Epithelial cell of proximal tubule (primary cell): ENCODE measurements around the gene NELL2. TPM values are rescaled to one million over a fixed set of nuclear protein-coding genes. Genes with fewer than 3 reads are reported as not detected.

Source experiments
- DNase-seq: peaks from one replicate; pipeline ENCODE4 v3.0.0-alpha.2; 2011; ENCODE audit warnings: low read depth
- H3K4me3 ChIP-seq: 2 replicates; pipeline ENCODE4 v1.5.1; 2011; ENCODE audit warnings: low read depth, mild to moderate bottlenecking, low read length
- total RNA-seq: library from RNA; depleted of rRNA; stranded (reverse); fragments of >200 nt; gene quantifications from 2 replicates; pipeline ENCODE4 v1.2.3, GENCODE V29; 2015
- TF ChIP-seq, protein P1 (sequence below): conservative IDR thresholded peaks from 2 replicates; pipeline ENCODE4 v1.5.1; 2012; ENCODE audit warnings: low read depth, mild to moderate bottlenecking, low read length

Gene NELL2
- total RNA-seq, 1 donor from 2014 or later = 0.46 TPM

DNA sequence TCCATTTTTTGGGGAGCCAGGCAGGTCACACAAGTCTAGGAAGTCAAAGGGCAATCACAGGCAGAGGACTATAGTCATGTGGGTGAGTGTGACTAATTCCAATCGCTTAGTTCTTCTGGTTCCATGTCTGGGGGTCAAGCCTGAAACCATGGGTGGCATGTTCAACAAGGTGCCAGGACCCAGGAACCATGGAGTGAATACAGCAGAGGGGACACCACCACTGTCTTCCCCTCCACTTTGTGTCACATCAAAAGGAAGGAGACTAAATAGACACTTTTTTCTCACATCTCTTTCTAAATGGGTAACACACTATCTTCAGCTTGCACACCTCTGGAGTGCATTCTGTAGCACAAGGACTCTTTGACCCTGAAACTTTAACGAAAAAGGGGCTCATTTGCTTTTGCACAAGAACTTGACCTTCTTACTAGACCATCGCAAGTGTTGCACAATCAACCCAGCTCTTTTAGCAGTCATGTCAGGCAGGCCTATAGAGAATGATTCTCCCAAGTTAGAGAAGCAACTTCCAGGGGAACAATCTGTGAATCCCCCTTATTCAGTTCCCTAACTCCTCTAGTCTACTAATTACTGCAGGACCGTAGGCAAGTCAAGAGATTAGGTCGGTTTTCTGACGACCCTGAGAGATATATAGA is 398.7 kb downstream of the NELL2 start:
- H3K4me3 ChIP-seq = no peak overlapping the region
- no peak for DNase-seq
- TF ChIP-seq, protein P1, sequence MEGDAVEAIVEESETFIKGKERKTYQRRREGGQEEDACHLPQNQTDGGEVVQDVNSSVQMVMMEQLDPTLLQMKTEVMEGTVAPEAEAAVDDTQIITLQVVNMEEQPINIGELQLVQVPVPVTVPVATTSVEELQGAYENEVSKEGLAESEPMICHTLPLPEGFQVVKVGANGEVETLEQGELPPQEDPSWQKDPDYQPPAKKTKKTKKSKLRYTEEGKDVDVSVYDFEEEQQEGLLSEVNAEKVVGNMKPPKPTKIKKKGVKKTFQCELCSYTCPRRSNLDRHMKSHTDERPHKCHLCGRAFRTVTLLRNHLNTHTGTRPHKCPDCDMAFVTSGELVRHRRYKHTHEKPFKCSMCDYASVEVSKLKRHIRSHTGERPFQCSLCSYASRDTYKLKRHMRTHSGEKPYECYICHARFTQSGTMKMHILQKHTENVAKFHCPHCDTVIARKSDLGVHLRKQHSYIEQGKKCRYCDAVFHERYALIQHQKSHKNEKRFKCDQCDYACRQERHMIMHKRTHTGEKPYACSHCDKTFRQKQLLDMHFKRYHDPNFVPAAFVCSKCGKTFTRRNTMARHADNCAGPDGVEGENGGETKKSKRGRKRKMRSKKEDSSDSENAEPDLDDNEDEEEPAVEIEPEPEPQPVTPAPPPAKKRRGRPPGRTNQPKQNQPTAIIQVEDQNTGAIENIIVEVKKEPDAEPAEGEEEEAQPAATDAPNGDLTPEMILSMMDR = no peak

DNA sequence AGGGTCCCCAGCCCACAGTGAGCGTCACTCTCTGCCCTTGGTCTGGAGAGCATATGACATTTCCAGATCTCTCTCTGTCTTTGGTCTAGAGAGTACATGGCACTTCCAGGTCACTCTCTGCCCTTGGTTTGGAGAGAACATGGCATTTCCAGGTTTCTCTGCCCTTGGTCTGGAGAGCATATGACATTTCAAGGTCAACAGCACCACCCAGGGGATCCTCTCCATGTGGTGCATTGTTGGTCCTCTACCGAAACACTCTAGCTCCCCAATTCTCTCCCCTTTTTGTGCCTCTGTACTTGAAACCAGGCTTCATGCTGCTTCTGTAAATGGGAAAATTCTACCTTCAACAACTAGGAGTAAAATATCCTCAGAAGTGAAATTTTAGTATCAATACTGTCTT is 399.4 kb downstream of the NELL2 start:
- no peak overlapping the region for H3K4me3 ChIP-seq
- DNase-seq = no peak
- TF ChIP-seq, protein P1 = no peak

DNA sequence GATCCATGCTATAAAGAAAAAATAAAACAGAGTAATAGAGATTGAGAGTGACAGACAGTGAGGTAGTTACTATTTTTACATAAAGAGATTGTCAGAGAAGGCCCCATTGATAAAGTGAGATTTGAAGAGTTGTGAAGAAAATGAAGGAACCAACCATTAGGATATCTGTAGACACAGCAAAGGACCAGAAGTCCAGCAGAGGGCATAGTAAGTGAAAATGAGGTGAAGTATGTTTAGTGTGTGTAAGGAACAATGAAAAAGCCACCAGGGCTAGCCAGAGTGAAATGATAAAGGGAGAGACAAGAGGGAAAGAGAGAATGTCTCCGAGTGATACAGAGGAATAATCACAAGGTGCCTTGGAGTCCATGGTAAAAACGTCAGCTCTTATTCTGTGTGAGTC is 411.0 kb downstream of the NELL2 start:
- no peak for DNase-seq
- no peak overlapping the region for H3K4me3 ChIP-seq
- TF ChIP-seq, protein P1 = peak; percentile 52

DNA sequence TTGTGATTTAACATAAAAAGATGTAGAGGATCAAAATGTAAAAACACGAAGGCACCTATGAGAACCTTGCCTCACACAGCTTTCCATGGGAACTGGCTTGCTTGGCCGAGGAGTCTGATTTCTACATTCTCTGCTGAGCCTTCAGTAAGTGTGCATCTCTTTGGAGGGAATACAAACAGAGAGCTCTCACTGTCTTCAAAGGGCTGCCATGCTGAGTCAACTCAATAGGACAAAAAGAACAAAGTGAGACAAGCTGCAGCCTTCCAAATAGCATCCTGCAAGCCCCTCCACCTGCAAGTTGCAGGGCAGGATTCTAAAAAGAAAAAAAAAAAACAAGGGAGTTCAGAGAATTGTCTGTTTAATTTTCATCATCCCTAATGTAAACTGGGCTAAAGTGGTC is 411.9 kb downstream of the NELL2 start:
- TF ChIP-seq, protein P1 = no peak
- no peak overlapping the region for H3K4me3 ChIP-seq
- DNase-seq = no peak

DNA sequence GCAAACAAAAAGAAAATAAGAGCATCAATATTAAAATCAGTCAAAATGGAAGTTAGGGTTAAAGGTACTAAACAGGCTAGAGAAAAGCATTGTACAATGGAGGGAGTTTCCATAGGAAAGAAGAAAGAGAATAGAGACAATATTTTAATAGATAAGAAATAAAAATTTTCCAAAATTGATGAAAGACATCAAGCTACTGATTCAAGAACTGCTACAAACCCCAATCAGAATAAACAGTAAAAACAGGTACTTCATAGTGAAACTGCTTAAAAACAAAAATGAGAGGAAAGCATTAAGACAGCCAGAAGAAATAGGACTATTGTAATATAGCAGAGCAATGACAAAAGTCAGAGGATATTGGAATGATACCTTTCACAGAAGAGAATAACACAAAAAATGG is 413.4 kb downstream of the NELL2 start:
- TF ChIP-seq, protein P1 = no peak
- no peak overlapping the region for H3K4me3 ChIP-seq
- DNase-seq = no peak

DNA sequence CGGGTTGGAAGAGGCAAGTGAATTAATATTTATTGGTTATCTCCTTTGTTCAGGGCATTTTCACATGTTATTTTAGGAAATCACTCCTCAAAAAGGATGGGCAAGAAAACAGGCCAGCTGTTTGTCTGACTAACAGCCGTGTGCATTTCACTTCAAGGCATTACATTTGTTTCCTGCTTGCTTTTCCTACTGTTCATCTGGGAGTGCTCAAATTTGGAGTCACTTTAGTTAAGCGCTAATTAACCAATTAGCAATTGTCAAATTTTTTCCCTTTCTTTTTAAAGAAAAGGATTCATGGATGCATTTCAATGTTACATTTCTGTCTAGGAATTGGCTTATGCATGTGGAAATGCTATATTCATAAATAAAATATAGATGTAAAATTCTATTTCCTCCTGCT is 415.9 kb downstream of the NELL2 start:
- no peak overlapping the region for H3K4me3 ChIP-seq
- no peak for DNase-seq
- TF ChIP-seq, protein P1 = no peak

DNA sequence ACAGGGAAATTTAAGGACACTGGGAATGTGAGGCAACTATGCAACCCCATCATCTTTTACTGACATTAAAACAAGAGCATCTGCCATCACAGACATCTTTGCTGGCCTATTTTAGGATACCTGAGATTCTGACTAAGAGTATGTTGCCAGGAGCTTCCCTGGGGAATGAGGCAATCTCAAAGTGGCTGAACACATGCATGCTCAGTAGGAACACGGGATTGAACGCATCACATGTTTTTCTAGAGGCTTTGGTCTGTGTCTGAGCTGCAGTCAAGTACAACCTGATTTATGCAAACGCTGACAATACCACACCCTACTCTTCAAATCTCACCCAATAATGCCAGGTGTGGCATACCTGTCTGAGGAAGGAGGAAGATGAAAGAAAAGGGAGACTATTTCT is 416.5 kb downstream of the NELL2 start:
- no peak for DNase-seq
- H3K4me3 ChIP-seq = no peak overlapping the region
- TF ChIP-seq, protein P1 = no peak

Other genes with a start within 250 kb of the NELL2 start
- not detected in 2 replicates for gene DBX2, start 174.8 kb upstream of the NELL2 start, total RNA-seq